ENCODE results near the gene PRICKLE1.

PRICKLE1 gene

GRCh38 chr12:42631513-42631912, 42.0 kb upstream of the PRICKLE1 start:
- H3K27me3 ChIP-seq (replicated peaks; ENCODE audit: control insufficient read depth, insufficient read depth, low read length): no peaks in the 10 kb centered on the region
- DNase-seq (ENCODE audit: extremely low read depth, insufficient read length): no peak
- H3K4me3 ChIP-seq (replicated peaks; ENCODE audit: low read depth, low read length): no peak overlapping the region
- TF ChIP-seq, protein P1, sequence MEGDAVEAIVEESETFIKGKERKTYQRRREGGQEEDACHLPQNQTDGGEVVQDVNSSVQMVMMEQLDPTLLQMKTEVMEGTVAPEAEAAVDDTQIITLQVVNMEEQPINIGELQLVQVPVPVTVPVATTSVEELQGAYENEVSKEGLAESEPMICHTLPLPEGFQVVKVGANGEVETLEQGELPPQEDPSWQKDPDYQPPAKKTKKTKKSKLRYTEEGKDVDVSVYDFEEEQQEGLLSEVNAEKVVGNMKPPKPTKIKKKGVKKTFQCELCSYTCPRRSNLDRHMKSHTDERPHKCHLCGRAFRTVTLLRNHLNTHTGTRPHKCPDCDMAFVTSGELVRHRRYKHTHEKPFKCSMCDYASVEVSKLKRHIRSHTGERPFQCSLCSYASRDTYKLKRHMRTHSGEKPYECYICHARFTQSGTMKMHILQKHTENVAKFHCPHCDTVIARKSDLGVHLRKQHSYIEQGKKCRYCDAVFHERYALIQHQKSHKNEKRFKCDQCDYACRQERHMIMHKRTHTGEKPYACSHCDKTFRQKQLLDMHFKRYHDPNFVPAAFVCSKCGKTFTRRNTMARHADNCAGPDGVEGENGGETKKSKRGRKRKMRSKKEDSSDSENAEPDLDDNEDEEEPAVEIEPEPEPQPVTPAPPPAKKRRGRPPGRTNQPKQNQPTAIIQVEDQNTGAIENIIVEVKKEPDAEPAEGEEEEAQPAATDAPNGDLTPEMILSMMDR (IDR thresholded peaks at IDR 0.05; ENCODE audit: insufficient read depth, low read length, poor library complexity, severe bottlenecking): no peak
- no peaks in the 10 kb centered on the region for H3K36me3 ChIP-seq (ENCODE audit: control insufficient read depth, insufficient read depth, low read length)

GRCh38 chr12:42630314-42630713, 40.8 kb upstream of the PRICKLE1 start:
- no peaks in the 10 kb centered on the region for H3K27me3 ChIP-seq (replicated peaks; ENCODE audit: control insufficient read depth, insufficient read depth, low read length)
- no peak for DNase-seq (ENCODE audit: extremely low read depth, insufficient read length)
- no peak overlapping the region for H3K4me3 ChIP-seq (replicated peaks; ENCODE audit: low read depth, low read length)
- H3K36me3 ChIP-seq (ENCODE audit: control insufficient read depth, insufficient read depth, low read length): no peaks in the 10 kb centered on the region
- TF ChIP-seq, protein P1 (IDR thresholded peaks at IDR 0.05; ENCODE audit: insufficient read depth, low read length, poor library complexity, severe bottlenecking): no peak

GRCh38 chr12:42627151-42627550, 37.6 kb upstream of the PRICKLE1 start:
- no peak overlapping the region for H3K4me3 ChIP-seq (replicated peaks; ENCODE audit: low read depth, low read length)
- TF ChIP-seq, protein P1 (IDR thresholded peaks at IDR 0.05; ENCODE audit: insufficient read depth, low read length, poor library complexity, severe bottlenecking): no peak
- H3K36me3 ChIP-seq (ENCODE audit: control insufficient read depth, insufficient read depth, low read length): no peaks in the 10 kb centered on the region
- no peak for DNase-seq (ENCODE audit: extremely low read depth, insufficient read length)
- H3K27me3 ChIP-seq (replicated peaks; ENCODE audit: control insufficient read depth, insufficient read depth, low read length): no peaks in the 10 kb centered on the region

DNA sequence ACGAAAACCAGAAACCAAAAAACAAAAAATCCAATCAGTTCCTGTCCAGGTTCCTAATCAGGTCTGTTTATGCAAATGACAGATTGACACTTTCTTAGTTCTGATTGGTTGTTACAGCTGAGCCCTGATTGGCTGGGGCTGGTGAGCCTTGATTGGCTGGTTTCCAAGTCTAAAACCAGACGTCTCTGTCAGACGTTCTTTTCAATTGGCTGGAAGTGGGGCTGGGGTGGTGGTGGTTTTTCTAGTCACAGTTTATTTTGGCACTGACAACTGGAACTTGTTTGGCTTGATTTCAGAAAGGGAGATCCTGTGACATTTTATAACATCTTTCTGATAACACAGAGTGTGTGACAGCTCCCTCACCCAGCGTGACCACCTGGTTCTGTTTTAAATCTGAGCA, 36.1 kb upstream of the PRICKLE1 start:
- H3K4me3 ChIP-seq (replicated peaks; ENCODE audit: low read depth, low read length): no peak overlapping the region
- TF ChIP-seq, protein P1 (IDR thresholded peaks at IDR 0.05; ENCODE audit: insufficient read depth, low read length, poor library complexity, severe bottlenecking): no peak
- H3K36me3 ChIP-seq (ENCODE audit: control insufficient read depth, insufficient read depth, low read length): no peaks in the 10 kb centered on the region
- DNase-seq (ENCODE audit: extremely low read depth, insufficient read length): no peak
- H3K27me3 ChIP-seq (replicated peaks; ENCODE audit: control insufficient read depth, insufficient read depth, low read length): no peaks in the 10 kb centered on the region

GRCh38 chr12:42617622-42618021, 28.1 kb upstream of the PRICKLE1 start:
- no peaks in the 10 kb centered on the region for H3K36me3 ChIP-seq (ENCODE audit: control insufficient read depth, insufficient read depth, low read length)
- H3K4me3 ChIP-seq (replicated peaks; ENCODE audit: low read depth, low read length): no peak overlapping the region
- H3K27me3 ChIP-seq (replicated peaks; ENCODE audit: control insufficient read depth, insufficient read depth, low read length): no peaks in the 10 kb centered on the region
- TF ChIP-seq, protein P1 (IDR thresholded peaks at IDR 0.05; ENCODE audit: insufficient read depth, low read length, poor library complexity, severe bottlenecking): no peak
- no peak for DNase-seq (ENCODE audit: extremely low read depth, insufficient read length)

GRCh38 chr12:42615006-42615405, 25.5 kb upstream of the PRICKLE1 start:
- Histone ChIP-seq H3K27me3 (replicated peaks; ENCODE audit: control insufficient read depth, insufficient read depth, low read length) (no peaks in the 10 kb centered on the region), H3K4me3 (replicated peaks; ENCODE audit: low read depth, low read length) (no peak overlapping the region), H3K36me3 (ENCODE audit: control insufficient read depth, insufficient read depth, low read length) (no peaks in the 10 kb centered on the region)
- DNase-seq (ENCODE audit: extremely low read depth, insufficient read length): no peak
- TF ChIP-seq, protein P1 (IDR thresholded peaks at IDR 0.05; ENCODE audit: insufficient read depth, low read length, poor library complexity, severe bottlenecking): no peak

Measured in GM06990 (cell line).